ENCODE results near the gene MRPL53. TPM values are rescaled to one million over a fixed set of nuclear protein-coding genes. Genes with fewer than 3 reads are reported as not detected.

Gene MRPL53
- total and polyA plus RNA-seq, 2 of the 13 experiments (the other 11 are each of a cell fraction or from before 2014, with no cell fraction given): 34.3 to 51.9 TPM

DNA sequence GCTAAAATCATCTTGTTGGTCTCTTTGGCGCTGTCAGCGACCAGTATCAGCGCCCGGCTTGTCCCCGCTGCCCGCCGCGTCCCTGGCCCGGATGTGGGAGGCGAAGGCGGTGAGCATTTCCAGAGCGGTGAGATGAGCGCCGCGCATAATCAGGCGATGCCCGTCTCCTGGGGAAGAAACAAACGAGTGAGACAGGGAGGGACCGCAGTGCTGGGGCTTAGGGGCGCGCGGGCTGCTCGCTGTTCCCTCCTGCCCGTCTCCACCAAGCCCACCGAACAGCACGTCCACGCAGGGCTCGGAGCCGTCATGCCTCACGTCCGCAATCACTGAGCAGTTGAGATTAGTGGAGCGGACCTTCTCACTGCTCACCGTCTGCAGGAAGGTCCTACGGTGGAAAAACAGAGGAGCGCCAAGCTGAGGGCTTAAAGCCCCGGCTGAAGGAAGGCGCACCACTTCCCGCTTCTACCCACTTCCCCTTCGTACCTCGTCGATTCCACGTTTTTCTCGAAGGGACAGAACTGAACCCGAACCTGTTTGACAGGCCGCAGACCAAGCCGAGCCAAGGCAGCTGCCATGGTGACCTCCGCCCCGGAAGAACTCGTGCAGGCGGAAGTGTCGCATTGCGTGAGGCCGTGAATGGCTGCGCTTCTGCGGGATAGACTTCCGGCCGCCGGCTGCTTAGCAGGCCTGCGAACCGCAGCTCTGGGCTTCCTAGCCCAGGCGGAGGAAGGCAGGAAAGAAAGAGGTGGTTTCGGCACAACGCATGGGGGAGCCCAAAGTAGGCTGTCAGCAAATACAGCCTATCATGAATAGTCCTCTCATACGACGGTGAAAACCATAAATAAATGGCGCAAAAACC is at the start of gene MRPL53 (continued):
- 0 out of 2 replicates have a peak, but pooled peaks have one; percentile 49 for TF ChIP-seq ZMYM2 (CRISPR knock-in tag; IDR thresholded peaks at IDR 0.05)
- TF ChIP-seq ARID2 (CRISPR knock-in tag; IDR thresholded peaks at IDR 0.05; ENCODE audit: borderline replicate concordance): peak; percentile 94
- TF ChIP-seq NFIB (CRISPR knock-in tag; IDR thresholded peaks at IDR 0.05; ENCODE audit: borderline replicate concordance): no peak
- TF ChIP-seq PTBP1 (IDR thresholded peaks at IDR 0.05; ENCODE audit: low read depth, low read length, poor library complexity, severe bottlenecking): peak; percentile 44
- TF ChIP-seq ZNF589 (CRISPR knock-in tag; conservative IDR thresholded peaks at IDR 0.05): peak; percentile 91
- peak; percentile 100 for TF ChIP-seq POLR2G (IDR thresholded peaks at IDR 0.05; ENCODE audit: low read depth, low read length)
- TF ChIP-seq, protein P1, sequence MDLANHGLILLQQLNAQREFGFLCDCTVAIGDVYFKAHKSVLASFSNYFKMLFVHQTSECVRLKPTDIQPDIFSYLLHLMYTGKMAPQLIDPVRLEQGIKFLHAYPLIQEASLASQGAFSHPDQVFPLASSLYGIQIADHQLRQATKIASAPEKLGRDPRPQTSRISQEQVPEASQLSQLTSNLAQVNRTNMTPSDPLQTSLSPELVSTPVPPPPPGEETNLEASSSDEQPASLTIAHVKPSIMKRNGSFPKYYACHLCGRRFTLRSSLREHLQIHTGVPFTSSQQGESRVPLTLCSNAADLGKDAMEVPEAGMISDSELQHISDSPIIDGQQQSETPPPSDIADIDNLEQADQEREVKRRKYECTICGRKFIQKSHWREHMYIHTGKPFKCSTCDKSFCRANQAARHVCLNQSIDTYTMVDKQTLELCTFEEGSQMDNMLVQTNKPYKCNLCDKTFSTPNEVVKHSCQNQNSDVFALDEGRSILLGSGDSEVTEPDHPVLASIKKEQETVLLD (CRISPR knock-in tag; IDR thresholded peaks at IDR 0.05; ENCODE audit: low read depth): peak; percentile 71; the same call in 1 of the 2 replicates
- TF ChIP-seq MED1 (CRISPR knock-in tag; IDR thresholded peaks at IDR 0.05): peak; percentile 88
- no peak for TF ChIP-seq PRPF4 (IDR thresholded peaks at IDR 0.05; ENCODE audit: low read depth, low read length, poor library complexity, severe bottlenecking)
- TF ChIP-seq ZNF766 (CRISPR knock-in tag; IDR thresholded peaks at IDR 0.05; ENCODE audit: borderline replicate concordance): peak; percentile 94; the same call in 1 of the 2 replicates
- peak; percentile 92; the same call in 1 of the 2 replicates for TF ChIP-seq ZC3H4 (CRISPR knock-in tag; IDR thresholded peaks at IDR 0.05; ENCODE audit: borderline replicate concordance)
- peak; percentile 93; the same call in 1 of the 2 replicates for TF ChIP-seq ELF4 (CRISPR knock-in tag; IDR thresholded peaks at IDR 0.05; ENCODE audit: borderline replicate concordance)
- TF ChIP-seq THAP11 (CRISPR knock-in tag; IDR thresholded peaks at IDR 0.05): peak; percentile 96
- TF ChIP-seq RBM39 (IDR thresholded peaks at IDR 0.05; ENCODE audit: low read depth, low read length, poor library complexity, severe bottlenecking): peak; percentile 77
- 0 out of 2 replicates have a peak, but pooled peaks have one; percentile 52 for TF ChIP-seq SATB2 (CRISPR knock-in tag; IDR thresholded peaks at IDR 0.05)
- TF ChIP-seq, protein P2, sequence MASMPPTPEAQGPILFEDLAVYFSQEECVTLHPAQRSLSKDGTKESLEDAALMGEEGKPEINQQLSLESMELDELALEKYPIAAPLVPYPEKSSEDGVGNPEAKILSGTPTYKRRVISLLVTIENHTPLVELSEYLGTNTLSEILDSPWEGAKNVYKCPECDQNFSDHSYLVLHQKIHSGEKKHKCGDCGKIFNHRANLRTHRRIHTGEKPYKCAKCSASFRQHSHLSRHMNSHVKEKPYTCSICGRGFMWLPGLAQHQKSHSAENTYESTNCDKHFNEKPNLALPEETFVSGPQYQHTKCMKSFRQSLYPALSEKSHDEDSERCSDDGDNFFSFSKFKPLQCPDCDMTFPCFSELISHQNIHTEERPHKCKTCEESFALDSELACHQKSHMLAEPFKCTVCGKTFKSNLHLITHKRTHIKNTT (CRISPR knock-in tag; IDR thresholded peaks at IDR 0.05): no peak
- peak; percentile 79 for TF ChIP-seq GATAD2A (CRISPR knock-in tag; IDR thresholded peaks at IDR 0.05)
- TF ChIP-seq ZNF253 (CRISPR knock-in tag; IDR thresholded peaks at IDR 0.05; ENCODE audit: borderline replicate concordance): peak; percentile 82; the same call in 1 of the 2 replicates
- no peak; a peak in 1 of 4 replicates for TF ChIP-seq NR2F1 (CRISPR knock-in tag; IDR thresholded peaks at IDR 0.05)
- TF ChIP-seq, protein P3, sequence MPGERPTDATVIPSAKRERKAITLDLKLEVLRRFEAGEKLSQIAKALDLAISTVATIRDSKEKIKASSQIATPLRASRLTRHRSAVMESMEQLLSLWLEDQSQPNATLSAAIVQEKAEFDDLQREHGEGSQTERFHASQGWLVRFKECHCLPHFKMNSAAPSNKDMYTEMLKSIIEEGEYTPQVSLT (CRISPR knock-in tag; IDR thresholded peaks at IDR 0.05; ENCODE audit: borderline replicate concordance, low read depth): peak; percentile 93; the same call in 1 of the 2 replicates
- TF ChIP-seq, protein P4, sequence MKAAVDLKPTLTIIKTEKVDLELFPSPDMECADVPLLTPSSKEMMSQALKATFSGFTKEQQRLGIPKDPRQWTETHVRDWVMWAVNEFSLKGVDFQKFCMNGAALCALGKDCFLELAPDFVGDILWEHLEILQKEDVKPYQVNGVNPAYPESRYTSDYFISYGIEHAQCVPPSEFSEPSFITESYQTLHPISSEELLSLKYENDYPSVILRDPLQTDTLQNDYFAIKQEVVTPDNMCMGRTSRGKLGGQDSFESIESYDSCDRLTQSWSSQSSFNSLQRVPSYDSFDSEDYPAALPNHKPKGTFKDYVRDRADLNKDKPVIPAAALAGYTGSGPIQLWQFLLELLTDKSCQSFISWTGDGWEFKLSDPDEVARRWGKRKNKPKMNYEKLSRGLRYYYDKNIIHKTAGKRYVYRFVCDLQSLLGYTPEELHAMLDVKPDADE (CRISPR knock-in tag; IDR thresholded peaks at IDR 0.05): peak; percentile 82; the same call in 1 of the 2 replicates
- no peak; the same call in 1 of the 2 replicates for TF ChIP-seq NFE2 (CRISPR knock-in tag; IDR thresholded peaks at IDR 0.05)
- peak; percentile 83; the same call in 1 of the 2 replicates for TF ChIP-seq TAF1 (CRISPR knock-in tag; IDR thresholded peaks at IDR 0.05)
- TF ChIP-seq KLF6 (CRISPR knock-in tag; IDR thresholded peaks at IDR 0.05): peak; percentile 93

Measured in HepG2 (cell line).